Ovary (tissue), 9 donors: ENCODE results near the gene BTN1A1. TPM values are rescaled to one million over a fixed set of nuclear protein-coding genes. Genes with fewer than 3 reads are reported as not detected.

Experiments used
- DNase-seq, 5 donors: peaks; one replicate each; pipeline ENCODE4 v3.0.0-alpha.2; 2019 to 2020
- H3K27ac ChIP-seq, 2 donors: fragments of 200-600 bp; one replicate each; pipeline versions ENCODE4 v1.5.1 to v1.8.0; 2019 to 2022
- H3K27me3 ChIP-seq: fragments of 200-600 bp; one replicate; pipeline ENCODE4 v1.8.0; 2022
- H3K36me3 ChIP-seq: fragments of 200-600 bp; sonication (generic); one replicate; pipeline ENCODE4 v1.5.1; 2019
- H3K4me1 ChIP-seq: one replicate; pipeline ENCODE4 v1.8.1; 2013; ENCODE audit warnings: mild to moderate bottlenecking, moderate library complexity; ENCODE audit not compliant: insufficient read depth
- H3K4me3 ChIP-seq: fragments of 200-600 bp; sonication (generic); one replicate; pipeline ENCODE4 v1.5.1; 2017
- H3K9me3 ChIP-seq, 2 donors: fragments of 200-600 bp in 1 of 2; sonication (generic) in 1 of 2; one replicate each; pipeline versions ENCODE4 v1.5.1 to v1.8.1; 2013 to 2019; ENCODE audit warnings: mild to moderate bottlenecking in 1 of 2, moderate library complexity in 1 of 2
- EP300 ChIP-seq: sonication (generic); formaldehyde crosslinking; IDR thresholded peaks from one replicate; pipeline ENCODE4 v1.6.1; 2017; ENCODE audit warnings: antibody characterized with exemption
- POLR2A ChIP-seq: fragments of 450-650 bp; IDR thresholded peaks from one replicate; pipeline ENCODE4 v1.6.1; 2017; ENCODE audit warnings: antibody characterized with exemption, mild to moderate bottlenecking, moderate library complexity
- WGBS, 3 donors: extraction: QIAGEN DNeasy Blood & Tissue Kit in 1 of 3; methylation state at CpG; one replicate each; pipeline versions ENCODE4 v1.1.5 to v1.1.7; 2013 to 2017; 5-methylcytosine and 5-hydroxymethylcytosine counted together
- intact Hi-C, 4 donors: fragments of 100-400 bp; cut with DNase I; formaldehyde crosslinking; loops; one replicate each; pipeline versions ENCODE4 v1.11.0 to v1.15.1; 2022 to 2023
- polyA plus RNA-seq, 2 donors: library from polyadenylated mRNA; stranded (reverse); fragments of 200-250 nt in 1 of 2; fragments of 350-450 nt in 1 of 2; fragmentation: Illumina TruSeq in 1 of 2; extraction: RNeasy Lipid Tissue Mini Kit (QIAGEN cat#74804) in 1 of 2; gene quantifications; one replicate each; pipeline ENCODE4 v1.2.3, GENCODE V29; 2013 to 2014
- small RNA-seq: library from RNA; depleted of rRNA; stranded (forward); fragments of <200 nt; gene quantifications from one replicate; pipeline ENCODE3, GENCODE V24; 2016
- total RNA-seq, 7 donors: library from RNA; depleted of rRNA in 2 of 7; stranded (reverse); fragments of >200 nt in 2 of 7; fragmentation: NEBNext Ultra II Directional in 3 of 7; extraction: Animal tissue kit (Norgen Biotek cat#: 25700) in 3 of 7; gene quantifications; one replicate each; pipeline versions ENCODE4 v1.1.0 to v1.2.4, GENCODE V29; 2016 to 2023
- TF ChIP-seq, protein P1 (sequence below), 3 donors: fragments of 450-650 bp in 2 of 3; fragments of 200-600 bp in 1 of 3; IDR thresholded peaks; one replicate each; pipeline versions ENCODE4 v1.5.1 to v1.8.0; 2016 to 2022; ENCODE audit warnings: antibody characterized with exemption in 3 of 3, mild to moderate bottlenecking in 1 of 3
- donor health status: DM: no; HTN: no; CAD: no; lungs with moderate emphysema.
- donor health status: DM: no; HTN: no; CAD: no.
- donor health status: Bipolar disorder and iron deficiency.
- donor health status: DM: yes; HTN: yes; CAD: no.
- donor health status: DM: no; HTN: no; CAD: no.
- donor health status: DM: yes; HTN: yes; CAD: no.

BTN1A1 gene
- total and polyA plus RNA-seq, 9 donors, result 0.02 to 0.05 TPM; not detected in 7

DNA sequence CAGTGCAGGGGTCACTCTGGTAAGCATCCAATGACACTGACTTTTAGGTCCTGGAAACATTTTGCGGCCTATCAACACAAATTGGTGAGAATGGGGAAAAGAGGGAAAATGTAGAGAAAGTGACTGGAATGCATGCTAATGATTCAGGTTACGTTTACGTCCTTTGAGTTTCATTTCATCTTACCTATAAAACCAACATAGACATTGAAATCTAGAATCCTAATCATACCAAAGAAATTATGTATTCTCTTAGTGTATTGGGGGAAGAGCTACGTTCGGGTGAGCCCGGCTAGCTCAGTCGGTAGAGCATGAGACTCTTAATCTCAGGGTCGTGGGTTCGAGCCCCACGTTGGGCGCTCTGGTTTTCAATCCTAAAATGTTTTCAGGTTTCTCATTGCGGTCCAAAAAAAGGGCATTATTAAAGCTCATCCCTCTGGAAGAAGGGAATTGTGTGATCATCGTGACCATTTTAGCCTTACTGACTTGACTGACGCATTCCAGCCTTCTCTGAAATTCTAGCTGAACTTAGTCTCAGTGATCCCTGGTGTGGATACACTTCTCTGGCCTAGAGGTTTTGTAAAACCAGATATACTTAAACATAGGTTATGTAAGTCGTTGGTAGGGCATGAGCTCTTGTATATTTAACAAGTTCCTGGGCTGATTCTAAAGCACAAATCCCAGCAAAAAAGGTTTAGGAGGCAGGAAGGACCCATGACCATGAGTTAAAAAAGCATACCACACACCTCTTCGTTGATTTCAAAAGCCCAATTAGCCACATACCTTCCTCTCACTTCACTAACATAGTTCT, 56.4 kb downstream of the BTN1A1 start:
- H3K4me1 ChIP-seq, result peaks cover 3% of the 10 kb centered on the region
- TF ChIP-seq EP300, result no peak
- no peak for TF ChIP-seq POLR2A
- TF ChIP-seq, protein P1, sequence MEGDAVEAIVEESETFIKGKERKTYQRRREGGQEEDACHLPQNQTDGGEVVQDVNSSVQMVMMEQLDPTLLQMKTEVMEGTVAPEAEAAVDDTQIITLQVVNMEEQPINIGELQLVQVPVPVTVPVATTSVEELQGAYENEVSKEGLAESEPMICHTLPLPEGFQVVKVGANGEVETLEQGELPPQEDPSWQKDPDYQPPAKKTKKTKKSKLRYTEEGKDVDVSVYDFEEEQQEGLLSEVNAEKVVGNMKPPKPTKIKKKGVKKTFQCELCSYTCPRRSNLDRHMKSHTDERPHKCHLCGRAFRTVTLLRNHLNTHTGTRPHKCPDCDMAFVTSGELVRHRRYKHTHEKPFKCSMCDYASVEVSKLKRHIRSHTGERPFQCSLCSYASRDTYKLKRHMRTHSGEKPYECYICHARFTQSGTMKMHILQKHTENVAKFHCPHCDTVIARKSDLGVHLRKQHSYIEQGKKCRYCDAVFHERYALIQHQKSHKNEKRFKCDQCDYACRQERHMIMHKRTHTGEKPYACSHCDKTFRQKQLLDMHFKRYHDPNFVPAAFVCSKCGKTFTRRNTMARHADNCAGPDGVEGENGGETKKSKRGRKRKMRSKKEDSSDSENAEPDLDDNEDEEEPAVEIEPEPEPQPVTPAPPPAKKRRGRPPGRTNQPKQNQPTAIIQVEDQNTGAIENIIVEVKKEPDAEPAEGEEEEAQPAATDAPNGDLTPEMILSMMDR (IDR thresholded peaks at IDR 0.05), result no peak
- intact Hi-C loops, result loop anchor here in 1 of 4 donors (10.0 kb wide), 1 partner anchor 918 kb away; the partner anchor contains the start of gene ZNF184
- peak overlapping the region in 1 of 2 donors; percentile 1 for H3K27ac ChIP-seq
- no peaks in the 10 kb centered on the region for H3K27me3 ChIP-seq
- H3K9me3 ChIP-seq, result no peaks in the 10 kb centered on the region
- no peak overlapping the region for H3K4me3 ChIP-seq
- no peaks in the 10 kb centered on the region for H3K36me3 ChIP-seq
- WGBS, 3 donors, result 22 to 27% (median 25%) methylated on average over 16 of the region's 16 CpGs
- DNase-seq, result peak; percentile 51 to 79 (median 75)

Small RNAs within 50 kb of the gene (small RNA-seq; reads per million reads assigned to genes)
- gene RNU6-502P, result not detected

Other genes starting within 250 kb of the BTN1A1 start
- 10 to 100 TPM in 6 of 7 donors, 1 to 10 TPM in 1; 9.9 to 36.5 (median 16.5) TPM for gene BTN3A2, start 135.1 kb upstream of the BTN1A1 start, total RNA-seq
- 10 to 100 TPM; 22.9 to 45.7 TPM for gene BTN3A2, start 135.1 kb upstream of the BTN1A1 start, polyA plus RNA-seq
- gene BTN2A2, start 117.2 kb upstream of the BTN1A1 start, total RNA-seq, result 10 to 100 TPM; 10.7 to 23.0 (median 13.7) TPM
- 10 to 100 TPM in 1 of 2 donors, 1 to 10 TPM in 1; 7.3 to 15.1 TPM for gene BTN2A2, start 117.2 kb upstream of the BTN1A1 start, polyA plus RNA-seq
- 10 to 100 TPM; 11.0 to 33.4 (median 18.4) TPM for gene BTN3A1, start 98.0 kb upstream of the BTN1A1 start, total RNA-seq
- gene BTN3A1, start 98.0 kb upstream of the BTN1A1 start, polyA plus RNA-seq, result 10 to 100 TPM; 14.5 to 64.5 TPM
- gene BTN3A3, start 59.8 kb upstream of the BTN1A1 start, total RNA-seq, result 10 to 100 TPM; 13.6 to 19.5 (median 18.0) TPM
- 10 to 100 TPM; 13.8 to 72.3 TPM for gene BTN3A3, start 59.8 kb upstream of the BTN1A1 start, polyA plus RNA-seq
- gene BTN2A1, start 42.3 kb upstream of the BTN1A1 start, total RNA-seq, result 10 to 100 TPM in 6 of 7 donors, 1 to 10 TPM in 1; 9.0 to 23.2 (median 17.7) TPM
- gene BTN2A1, start 42.3 kb upstream of the BTN1A1 start, polyA plus RNA-seq, result 10 to 100 TPM; 20.5 to 33.3 TPM
- gene HMGN4, start 38.1 kb downstream of the BTN1A1 start, total RNA-seq, result 10 to 100 TPM; 48.6 to 78.9 (median 58.4) TPM
- gene HMGN4, start 38.1 kb downstream of the BTN1A1 start, polyA plus RNA-seq, result 10 to 100 TPM; 53.5 to 69.7 TPM
- gene ABT1, start 96.7 kb downstream of the BTN1A1 start, total RNA-seq, result 10 to 100 TPM; 10.9 to 17.5 (median 15.5) TPM
- 10 to 100 TPM in 1 of 2 donors, 1 to 10 TPM in 1; 8.5 to 18.2 TPM for gene ABT1, start 96.7 kb downstream of the BTN1A1 start, polyA plus RNA-seq
- gene ZNF322, start 159.4 kb downstream of the BTN1A1 start, total RNA-seq, result 10 to 100 TPM; 15.2 to 41.2 (median 32.8) TPM
- gene ZNF322, start 159.4 kb downstream of the BTN1A1 start, polyA plus RNA-seq, result 10 to 100 TPM; 14.2 to 16.5 TPM